HEK293 (cell line): ENCODE measurements around the gene SPAG5.
A peak's percentile ranks its signal among the peaks of the same experiment; 100 is the strongest.

ENCODE experiments used
- CTCF ChIA-PET: fragments of 350-600 bp; formaldehyde crosslinking; extraction: SDS; loops from one replicate; lab custom pipeline; 2021; ENCODE audit warnings: antibody characterized with exemption; lab: Yijun Ruan, JAX
- POLR2A ChIA-PET: fragments of 300-600 bp; formaldehyde crosslinking; extraction: SDS; loops from one replicate; lab custom pipeline; 2020; ENCODE audit warnings: antibody characterized with exemption, inconsistent platforms; lab: Yijun Ruan, JAX
- H3K27ac ChIP-seq: fragments of 200-500 bp; sonication (Bioruptor generic); 2 replicates; pipeline ENCODE4 v1.5.1; 2014; ENCODE audit warnings: low read depth, low read length, control low read depth, inconsistent platforms; ENCODE audit errors: extremely low read depth
- H3K36me3 ChIP-seq, 2 experiments: fragments of 200-500 bp in 1 of 2; sonication (Bioruptor generic) in 1 of 2; 1 replicate in 1 of 2; 2 replicates in 1 of 2; pipeline ENCODE4 v1.5.1; 2014 to 2017; ENCODE audit warnings: inconsistent platforms in 2 of 2, low read length in 2 of 2; ENCODE audit not compliant: control insufficient read depth in 2 of 2, insufficient read depth in 1 of 2
- H3K4me1 ChIP-seq: fragments of 200-500 bp; sonication (Bioruptor generic); 2 replicates; pipeline ENCODE4 v1.5.1; 2014; ENCODE audit warnings: mild to moderate bottlenecking, low read length, inconsistent platforms; ENCODE audit not compliant: control insufficient read depth, insufficient read depth
- H3K4me3 ChIP-seq: 2 replicates; pipeline ENCODE4 v1.5.1; 2011; ENCODE audit warnings: low read depth, mild to moderate bottlenecking, control low read depth, low read length, moderate library complexity
- H3K9me3 ChIP-seq: fragments of 200-500 bp; sonication (Bioruptor generic); 2 replicates; pipeline ENCODE4 v1.5.1; 2014; ENCODE audit warnings: low read depth, low read length, inconsistent platforms; ENCODE audit not compliant: control insufficient read depth, insufficient read depth
- EGR2 ChIP-seq: fragments of 450-650 bp; formaldehyde crosslinking; IDR thresholded peaks from 2 replicates; pipeline ENCODE4 v1.5.1; 2016; ENCODE audit warnings: low read depth, missing biosample characterization, missing genetic modification characterization
- GLI4 ChIP-seq: fragments of 450-650 bp; formaldehyde crosslinking; IDR thresholded peaks from 2 replicates; pipeline ENCODE4 v1.5.1; 2016; ENCODE audit warnings: missing biosample characterization, missing genetic modification characterization
- GLIS1 ChIP-seq: fragments of 450-650 bp; formaldehyde crosslinking; IDR thresholded peaks from 2 replicates; pipeline ENCODE4 v1.5.1; 2016; ENCODE audit warnings: missing biosample characterization, missing genetic modification characterization
- GLIS2 ChIP-seq: fragments of 450-650 bp; formaldehyde crosslinking; IDR thresholded peaks from 2 replicates; pipeline ENCODE4 v1.5.1; 2016; ENCODE audit warnings: missing biosample characterization, missing genetic modification characterization
- HOXD13 ChIP-seq: sonication (generic); formaldehyde crosslinking; IDR thresholded peaks from 2 replicates; pipeline ENCODE4 v1.8.0; 2022; ENCODE audit warnings: missing genetic modification reagents, borderline replicate concordance
- KLF1 ChIP-seq: fragments of 450-650 bp; formaldehyde crosslinking; IDR thresholded peaks from 2 replicates; pipeline ENCODE4 v1.5.1; 2016; ENCODE audit warnings: missing biosample characterization, missing genetic modification characterization
- KLF17 ChIP-seq: fragments of 450-650 bp; formaldehyde crosslinking; IDR thresholded peaks from 2 replicates; pipeline ENCODE4 v1.5.1; 2016; ENCODE audit warnings: missing biosample characterization, missing genetic modification characterization
- OVOL3 ChIP-seq: fragments of 450-650 bp; formaldehyde crosslinking; IDR thresholded peaks from 2 replicates; pipeline ENCODE4 v1.5.1; 2016; ENCODE audit warnings: missing biosample characterization, missing genetic modification characterization
- SCRT2 ChIP-seq: fragments of 450-650 bp; formaldehyde crosslinking; IDR thresholded peaks from 2 replicates; pipeline ENCODE4 v1.5.1; 2016; ENCODE audit warnings: missing biosample characterization, missing genetic modification characterization
- SP7 ChIP-seq: fragments of 450-650 bp; formaldehyde crosslinking; IDR thresholded peaks from 2 replicates; pipeline ENCODE4 v1.5.1; 2016; ENCODE audit warnings: missing biosample characterization, missing genetic modification characterization
- ZBTB1 ChIP-seq: fragments of 450-650 bp; formaldehyde crosslinking; IDR thresholded peaks from 2 replicates; pipeline ENCODE4 v1.5.1; 2016; ENCODE audit warnings: missing biosample characterization, missing genetic modification characterization
- ZBTB21 ChIP-seq: fragments of 450-650 bp; formaldehyde crosslinking; IDR thresholded peaks from 2 replicates; pipeline ENCODE4 v1.5.1; 2017; ENCODE audit warnings: missing biosample characterization, missing genetic modification characterization
- ZFHX2 ChIP-seq: fragments of 450-650 bp; formaldehyde crosslinking; conservative IDR thresholded peaks from 2 replicates; pipeline ENCODE4 v1.5.1; 2016; ENCODE audit warnings: missing biosample characterization, missing genetic modification characterization
- ZIC2 ChIP-seq: fragments of 450-650 bp; formaldehyde crosslinking; IDR thresholded peaks from 2 replicates; pipeline ENCODE4 v1.5.1; 2016; ENCODE audit warnings: missing biosample characterization, missing genetic modification characterization
- ZNF140 ChIP-seq: fragments of 450-650 bp; formaldehyde crosslinking; IDR thresholded peaks from 2 replicates; pipeline ENCODE4 v1.5.1; 2016; ENCODE audit warnings: missing biosample characterization, missing genetic modification characterization
- ZNF146 ChIP-seq: fragments of 450-650 bp; formaldehyde crosslinking; IDR thresholded peaks from 2 replicates; pipeline ENCODE4 v1.5.1; 2016; ENCODE audit warnings: missing biosample characterization, missing genetic modification characterization
- ZNF19 ChIP-seq: fragments of 450-650 bp; formaldehyde crosslinking; IDR thresholded peaks from 2 replicates; pipeline ENCODE4; 2016; ENCODE audit warnings: missing biosample characterization, missing genetic modification characterization, low read depth
- ZNF335 ChIP-seq: fragments of 450-650 bp; formaldehyde crosslinking; conservative IDR thresholded peaks from 2 replicates; pipeline ENCODE4 v1.5.1; 2016; ENCODE audit warnings: missing biosample characterization, missing genetic modification characterization
- ZNF626 ChIP-seq: fragments of 450-650 bp; sonication (Bioruptor Pico); formaldehyde crosslinking; IDR thresholded peaks from 2 replicates; pipeline ENCODE4 v1.5.1; 2018; ENCODE audit warnings: missing biosample characterization, missing genetic modification characterization, inconsistent platforms
- ZNF658 ChIP-seq: fragments of 450-650 bp; formaldehyde crosslinking; IDR thresholded peaks from 2 replicates; pipeline ENCODE4; 2016; ENCODE audit warnings: missing biosample characterization, missing genetic modification characterization
- ZNF704 ChIP-seq: fragments of 450-650 bp; formaldehyde crosslinking; IDR thresholded peaks from 2 replicates; pipeline ENCODE4 v1.5.1; 2016; ENCODE audit warnings: missing biosample characterization, missing genetic modification characterization
- ZSCAN23 ChIP-seq: fragments of 450-650 bp; formaldehyde crosslinking; IDR thresholded peaks from 2 replicates; pipeline ENCODE4 v1.5.1; 2016; ENCODE audit warnings: missing biosample characterization, missing genetic modification characterization
- TF ChIP-seq, protein P1 (sequence below): fragments of 450-650 bp; formaldehyde crosslinking; IDR thresholded peaks from 2 replicates; pipeline ENCODE4 v1.5.1; 2016; ENCODE audit warnings: missing biosample characterization, missing genetic modification characterization, low read depth

SPAG5 gene

DNA sequence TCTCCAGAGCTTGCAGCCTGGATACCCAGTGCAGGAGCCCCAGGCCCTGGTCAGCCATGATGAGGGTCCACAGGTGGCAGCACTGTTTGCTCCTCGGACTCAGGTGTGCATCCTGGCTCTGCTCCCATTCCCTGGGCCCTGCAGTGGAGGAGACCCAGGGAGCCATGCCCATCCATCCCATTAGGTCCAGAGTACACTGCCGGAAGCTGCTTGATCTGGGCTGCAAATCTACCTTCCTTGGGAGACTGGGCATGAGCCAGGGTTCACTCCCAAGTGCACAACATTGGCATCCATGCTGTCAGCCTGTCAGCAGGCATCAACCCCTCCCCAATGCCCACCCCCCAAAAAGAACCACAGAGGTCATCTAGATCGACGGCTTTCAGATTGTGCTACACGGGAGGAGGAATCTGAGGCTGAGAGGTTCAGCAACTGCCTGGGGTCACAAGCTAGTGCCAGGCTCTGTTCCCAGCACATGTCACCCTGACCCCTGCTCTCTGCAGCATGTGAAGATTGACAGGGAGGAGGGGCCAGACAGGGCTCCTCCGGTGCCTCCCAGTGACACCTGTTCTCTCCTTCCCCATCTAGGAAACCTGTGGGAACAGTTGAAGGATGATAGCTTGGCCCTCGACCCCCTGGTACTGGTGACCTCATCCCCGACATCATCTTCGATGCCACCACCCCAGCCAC is 62.1 kb downstream of the SPAG5 start:
- Histone ChIP-seq H3K27ac (0 out of 2 replicates have a peak overlapping the region, but pooled peaks have one; percentile 1), H3K4me1 (no peaks in the 10 kb centered on the region), H3K4me3 (no peak overlapping the region), H3K36me3 (no peaks in the 10 kb centered on the region), H3K9me3 (no peaks in the 10 kb centered on the region)
- ChIA-PET CTCF (interaction anchor here (0.5 to 7.4 kb wide), 13 partner anchors 9 to 417 kb away, joined by 3 to 155 read pairs (median 4); partner anchors contain the start of gene PIGS), POLR2A (interaction anchor here (1.1 kb wide), 1 partner anchor 35 kb away, joined by 3 read pairs; the partner anchor contains the start of gene PIGS)
- TF ChIP-seq HOXD13 (no peak), ZIC2 (tag by site-specific recombination) (0 out of 2 replicates have a peak, but pooled peaks have one; percentile 11), ZBTB21 (0 out of 2 replicates have a peak, but pooled peaks have one; percentile 17), GLIS1 (tag by site-specific recombination) (peak; percentile 89), ZSCAN23 (tag by site-specific recombination) (no peak), SCRT2 (0 out of 2 replicates have a peak, but pooled peaks have one; percentile 35)
- TF ChIP-seq, protein P1, sequence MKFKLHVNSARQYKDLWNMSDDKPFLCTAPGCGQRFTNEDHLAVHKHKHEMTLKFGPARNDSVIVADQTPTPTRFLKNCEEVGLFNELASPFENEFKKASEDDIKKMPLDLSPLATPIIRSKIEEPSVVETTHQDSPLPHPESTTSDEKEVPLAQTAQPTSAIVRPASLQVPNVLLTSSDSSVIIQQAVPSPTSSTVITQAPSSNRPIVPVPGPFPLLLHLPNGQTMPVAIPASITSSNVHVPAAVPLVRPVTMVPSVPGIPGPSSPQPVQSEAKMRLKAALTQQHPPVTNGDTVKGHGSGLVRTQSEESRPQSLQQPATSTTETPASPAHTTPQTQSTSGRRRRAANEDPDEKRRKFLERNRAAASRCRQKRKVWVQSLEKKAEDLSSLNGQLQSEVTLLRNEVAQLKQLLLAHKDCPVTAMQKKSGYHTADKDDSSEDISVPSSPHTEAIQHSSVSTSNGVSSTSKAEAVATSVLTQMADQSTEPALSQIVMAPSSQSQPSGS (tag by site-specific recombination): 0 out of 2 replicates have a peak, but pooled peaks have one; percentile 21

DNA sequence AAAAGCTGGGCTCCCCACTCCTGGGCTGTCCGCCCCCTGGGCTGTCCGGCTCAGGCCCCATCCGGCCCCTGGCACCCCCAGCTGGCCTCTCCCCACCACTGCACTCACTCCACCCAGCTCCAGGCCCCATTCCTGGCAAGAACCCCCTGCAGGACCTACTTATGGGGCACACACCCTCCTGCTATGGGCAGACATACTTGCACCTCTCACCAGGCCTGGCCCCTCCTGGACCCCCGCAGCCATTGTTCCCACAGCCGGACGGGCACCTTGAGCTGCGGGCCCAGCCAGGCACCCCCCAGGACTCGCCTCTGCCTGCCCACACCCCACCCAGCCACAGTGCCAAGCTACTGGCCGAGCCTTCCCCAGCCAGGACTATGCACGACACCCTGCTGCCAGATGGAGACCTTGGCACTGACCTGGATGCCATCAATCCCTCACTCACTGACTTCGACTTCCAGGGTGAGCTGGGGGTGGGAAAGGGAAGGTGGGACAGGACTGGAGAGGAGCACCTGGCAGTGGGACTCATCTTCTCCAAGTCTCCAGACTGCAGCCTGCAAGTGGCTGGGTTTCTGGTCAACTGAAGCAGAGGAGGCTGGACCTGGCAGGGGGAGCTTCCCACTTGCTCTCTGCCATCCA is 64.0 kb downstream of the SPAG5 start:
- Histone ChIP-seq H3K27ac (no peak overlapping the region), H3K36me3 (no peaks in the 10 kb centered on the region), H3K4me1 (no peaks in the 10 kb centered on the region), H3K9me3 (no peaks in the 10 kb centered on the region)
- CTCF ChIA-PET: interaction anchor here (1.1 to 7.4 kb wide), 5 partner anchors 9 to 47 kb away, joined by 3 to 155 read pairs (median 4); no protein-coding TSS in a partner anchor
- TF ChIP-seq GLIS1 (tag by site-specific recombination): peak; percentile 41; the same call in 1 of the 2 replicates
- TF ChIP-seq ZNF19 (tag by site-specific recombination): no peak
- no peak for TF ChIP-seq ZNF140 (tag by site-specific recombination)
- peak; percentile 43; the same call in 1 of the 2 replicates for TF ChIP-seq GLIS2 (tag by site-specific recombination)
- TF ChIP-seq, all 188 proteins: peak for 2
- POLR2A ChIA-PET: interaction anchor here (0.5 to 1.4 kb wide), 3 partner anchors 12 to 199 kb away, joined by 3 to 4 read pairs (median 4); partner anchors contain the start of genes IFT20, PIGS and TNFAIP1
- H3K4me3 ChIP-seq: no peak overlapping the region

DNA sequence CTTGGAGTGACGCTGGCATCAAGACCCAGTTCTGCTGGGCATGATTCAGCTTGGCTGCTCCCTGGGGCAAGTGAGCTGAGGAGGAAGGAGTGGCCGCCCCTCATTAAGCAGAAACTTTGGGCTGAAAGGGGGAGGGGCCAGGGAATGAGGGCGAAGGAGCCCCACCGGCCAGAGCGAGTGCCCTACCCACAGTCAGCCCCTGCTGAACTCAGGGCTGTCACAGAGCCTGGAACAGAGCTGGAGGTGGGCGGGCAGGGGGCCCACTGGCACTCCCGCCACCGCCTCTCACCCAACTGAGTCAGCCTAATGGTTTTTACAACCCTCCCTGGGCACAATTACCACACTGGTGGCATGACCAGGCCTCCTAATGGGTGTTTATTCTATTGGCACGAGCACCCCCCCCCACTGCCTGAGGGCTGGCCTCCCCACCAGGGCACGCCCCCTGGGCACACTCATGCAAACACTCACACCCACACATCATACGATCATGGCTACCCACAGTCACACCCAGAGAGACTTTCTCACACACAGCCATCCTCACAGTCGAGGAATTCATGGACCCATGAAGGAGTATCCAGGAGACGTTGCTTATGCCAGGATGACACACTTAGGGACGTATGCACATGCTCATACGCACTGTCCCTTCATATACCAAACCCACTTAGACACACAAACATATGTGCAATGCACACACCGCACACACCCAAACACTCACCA is 65.6 kb downstream of the SPAG5 start:
- no peaks in the 10 kb centered on the region for H3K36me3 ChIP-seq
- no peaks in the 10 kb centered on the region for H3K9me3 ChIP-seq
- POLR2A ChIA-PET: no interaction called here
- no peak overlapping the region for H3K27ac ChIP-seq
- CTCF ChIA-PET: interaction anchor here (2.5 kb wide), 1 partner anchor 7 kb away, joined by 15 read pairs; no protein-coding TSS in a partner anchor
- TF ChIP-seq EGR2 (tag by site-specific recombination): peak; percentile 94
- no peak for TF ChIP-seq ZNF704 (tag by site-specific recombination)
- TF ChIP-seq KLF1 (tag by site-specific recombination): peak; percentile 71
- TF ChIP-seq GLI4 (tag by site-specific recombination): no peak
- peak; percentile 69 for TF ChIP-seq GLIS1 (tag by site-specific recombination)
- TF ChIP-seq ZNF146 (tag by site-specific recombination): no peak
- TF ChIP-seq ZNF658 (tag by site-specific recombination): no peak
- 0 out of 2 replicates have a peak, but pooled peaks have one; percentile 73 for TF ChIP-seq KLF17 (tag by site-specific recombination)
- peak; percentile 99 for TF ChIP-seq ZFHX2 (tag by site-specific recombination)
- no peak for TF ChIP-seq ZNF626 (tag by site-specific recombination)
- TF ChIP-seq SP7: no peak
- no peak for TF ChIP-seq ZNF140 (tag by site-specific recombination)
- TF ChIP-seq HOXD13: no peak
- TF ChIP-seq OVOL3 (tag by site-specific recombination): no peak
- no peak for TF ChIP-seq ZBTB1
- peak; percentile 76 for TF ChIP-seq ZIC2 (tag by site-specific recombination)
- no peak for TF ChIP-seq ZNF335 (tag by site-specific recombination)
- TF ChIP-seq GLIS2 (tag by site-specific recombination): peak; percentile 40; the same call in 1 of the 2 replicates
- H3K4me3 ChIP-seq: no peak overlapping the region
- H3K4me1 ChIP-seq: no peaks in the 10 kb centered on the region
